Nephron progenitor cell (in vitro differentiated cells): Measurements from ENCODE around the gene PSME3IP1.

Source experiments
- DNase-seq: peaks from one replicate; pipeline ENCODE4 v3.0.0; 2021
- H3K27ac Mint-ChIP-seq: 2 replicates; pipeline ENCODE4 v1.8.0; 2021; ENCODE audit warnings: mild to moderate bottlenecking, moderate library complexity, mixed read lengths
- H3K27me3 Mint-ChIP-seq: 2 replicates; pipeline ENCODE4 v1.8.0; 2021; ENCODE audit warnings: mild to moderate bottlenecking, low read depth, mixed read lengths; ENCODE audit not compliant: poor library complexity
- H3K36me3 Mint-ChIP-seq: 2 replicates; pipeline ENCODE4 v1.8.0; 2021; ENCODE audit warnings: low read depth, mixed read lengths
- H3K4me1 Mint-ChIP-seq: 2 replicates; pipeline ENCODE4 v1.8.0; 2021; ENCODE audit warnings: mixed read lengths
- H3K4me3 Mint-ChIP-seq: 2 replicates; pipeline ENCODE4 v1.8.0; 2021; ENCODE audit warnings: mild to moderate bottlenecking, moderate library complexity, mixed read lengths
- H3K9me3 Mint-ChIP-seq: 2 replicates; pipeline ENCODE4 v1.8.0; 2021; ENCODE audit warnings: mild to moderate bottlenecking, moderate library complexity, mixed read lengths
- TF ChIP-seq, protein P1 (sequence below): fragments of 200-600 bp; sonication (generic); IDR thresholded peaks from 2 replicates; pipeline ENCODE4 v1.5.0; 2021; ENCODE audit warnings: antibody characterized with exemption

PSME3IP1 gene

DNA sequence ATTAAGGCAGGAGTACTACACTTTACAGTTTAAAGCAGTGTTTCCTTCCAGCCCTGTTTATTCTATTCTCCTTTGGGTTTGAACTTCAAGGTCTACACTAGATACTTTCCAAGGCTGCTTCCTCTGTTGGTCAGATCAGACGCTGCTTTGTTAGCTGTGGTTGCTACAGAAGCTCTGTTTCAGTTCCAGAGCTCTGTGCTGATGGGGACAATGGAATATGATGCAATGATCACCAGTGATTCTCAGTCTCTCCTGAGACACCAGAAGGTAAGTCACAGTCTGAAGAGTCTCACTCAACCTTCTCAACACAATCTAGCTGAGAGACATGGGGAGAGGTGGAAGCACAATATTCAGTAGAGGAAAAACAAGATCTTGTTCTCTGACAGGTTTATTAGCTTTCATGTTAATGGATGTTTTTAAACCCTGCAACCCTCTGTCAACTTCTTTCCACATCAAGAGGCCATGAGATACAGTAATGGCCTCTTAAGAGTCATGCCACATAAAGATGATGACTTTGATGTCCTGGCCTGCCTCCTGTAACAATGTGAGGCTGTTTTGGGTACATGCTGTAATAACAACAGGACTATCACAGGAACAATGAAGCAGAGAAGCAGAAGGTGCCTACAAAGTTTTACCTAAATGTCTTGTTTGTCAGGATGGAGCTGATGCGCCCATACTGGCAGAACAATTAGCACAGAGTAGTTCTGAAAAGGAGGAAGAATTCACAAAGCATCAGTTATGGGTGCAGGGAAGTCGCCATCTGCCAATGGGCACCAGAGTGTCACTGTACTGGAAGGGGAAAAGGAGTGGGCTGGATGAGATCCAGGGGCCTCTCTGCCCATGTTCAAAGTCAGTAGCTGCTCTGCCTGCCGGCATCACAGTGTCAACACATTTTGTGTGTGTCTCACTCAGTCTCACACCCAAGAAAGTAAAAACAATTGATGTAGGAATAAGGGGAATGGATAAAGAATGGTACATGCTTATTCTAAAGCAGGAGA lies 33.4 kb downstream of the PSME3IP1 start:
- peak overlapping the region; percentile 64 for H3K27ac Mint-ChIP-seq
- peaks cover 7% of the 10 kb centered on the region for H3K27me3 Mint-ChIP-seq
- H3K9me3 Mint-ChIP-seq, result no peaks in the 10 kb centered on the region
- peaks cover 43% of the 10 kb centered on the region for H3K4me1 Mint-ChIP-seq
- H3K36me3 Mint-ChIP-seq, result peaks cover 62% of the 10 kb centered on the region
- no peak for DNase-seq
- TF ChIP-seq, protein P1, sequence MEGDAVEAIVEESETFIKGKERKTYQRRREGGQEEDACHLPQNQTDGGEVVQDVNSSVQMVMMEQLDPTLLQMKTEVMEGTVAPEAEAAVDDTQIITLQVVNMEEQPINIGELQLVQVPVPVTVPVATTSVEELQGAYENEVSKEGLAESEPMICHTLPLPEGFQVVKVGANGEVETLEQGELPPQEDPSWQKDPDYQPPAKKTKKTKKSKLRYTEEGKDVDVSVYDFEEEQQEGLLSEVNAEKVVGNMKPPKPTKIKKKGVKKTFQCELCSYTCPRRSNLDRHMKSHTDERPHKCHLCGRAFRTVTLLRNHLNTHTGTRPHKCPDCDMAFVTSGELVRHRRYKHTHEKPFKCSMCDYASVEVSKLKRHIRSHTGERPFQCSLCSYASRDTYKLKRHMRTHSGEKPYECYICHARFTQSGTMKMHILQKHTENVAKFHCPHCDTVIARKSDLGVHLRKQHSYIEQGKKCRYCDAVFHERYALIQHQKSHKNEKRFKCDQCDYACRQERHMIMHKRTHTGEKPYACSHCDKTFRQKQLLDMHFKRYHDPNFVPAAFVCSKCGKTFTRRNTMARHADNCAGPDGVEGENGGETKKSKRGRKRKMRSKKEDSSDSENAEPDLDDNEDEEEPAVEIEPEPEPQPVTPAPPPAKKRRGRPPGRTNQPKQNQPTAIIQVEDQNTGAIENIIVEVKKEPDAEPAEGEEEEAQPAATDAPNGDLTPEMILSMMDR, result no peak
- H3K4me3 Mint-ChIP-seq, result no peak overlapping the region

DNA sequence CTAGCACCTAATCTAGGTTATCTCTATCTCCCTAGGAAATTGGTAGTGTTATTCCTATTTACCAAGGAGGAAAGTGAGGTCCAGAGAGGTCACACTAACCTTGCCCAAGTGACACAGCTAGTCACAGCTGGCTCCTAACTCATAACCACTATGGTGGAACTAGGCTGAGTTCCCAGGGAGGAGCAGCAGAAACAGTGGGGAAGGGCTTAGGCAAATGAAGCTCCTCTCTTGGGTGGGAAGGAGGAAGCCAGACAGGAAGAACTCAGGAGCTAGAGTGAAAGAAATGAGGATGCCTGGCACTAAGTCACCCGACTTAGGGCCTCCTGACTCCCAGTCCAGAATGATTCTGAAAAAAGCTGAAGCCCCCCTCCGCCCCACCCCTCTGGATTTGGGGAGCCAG lies 34.5 kb downstream of the PSME3IP1 start:
- DNase-seq, result no peak
- peaks cover 50% of the 10 kb centered on the region for H3K4me1 Mint-ChIP-seq
- peaks cover 7% of the 10 kb centered on the region for H3K27me3 Mint-ChIP-seq
- H3K4me3 Mint-ChIP-seq, result no peak overlapping the region
- peak overlapping the region; percentile 64 for H3K27ac Mint-ChIP-seq
- TF ChIP-seq, protein P1, result no peak
- no peaks in the 10 kb centered on the region for H3K9me3 Mint-ChIP-seq
- H3K36me3 Mint-ChIP-seq, result peaks cover 52% of the 10 kb centered on the region

DNA sequence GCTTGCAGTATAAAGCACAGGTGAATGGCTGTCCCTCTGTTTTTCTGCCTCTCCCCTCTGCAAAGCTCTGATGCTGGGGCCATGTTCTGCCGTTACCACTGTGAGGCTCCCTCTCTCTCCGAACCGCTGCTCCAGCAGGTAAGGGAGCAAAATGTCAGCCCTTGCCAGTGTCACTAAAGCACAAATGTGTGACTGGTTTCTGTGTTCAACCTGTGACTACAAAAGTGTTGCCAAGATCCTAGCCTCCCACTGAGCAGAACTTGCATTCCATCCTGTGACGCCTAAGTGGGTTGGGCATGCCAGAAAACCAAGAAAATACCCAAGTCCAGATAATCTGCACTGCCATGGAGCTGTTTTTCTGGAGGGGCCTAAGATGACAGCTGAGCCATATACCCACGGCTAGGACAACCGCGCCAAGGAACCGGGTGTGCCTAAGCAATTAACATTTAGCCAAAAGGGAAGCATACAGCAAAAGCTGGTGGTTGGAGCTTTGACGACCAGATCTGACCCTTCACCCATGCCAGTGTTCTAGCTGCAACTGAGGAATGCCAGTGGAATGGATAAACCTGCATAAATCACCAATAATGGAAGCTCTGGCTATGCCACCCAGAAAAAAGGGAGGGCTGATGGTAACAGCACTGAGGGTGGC lies 35.0 kb downstream of the PSME3IP1 start:
- DNase-seq, result no peak

DNA sequence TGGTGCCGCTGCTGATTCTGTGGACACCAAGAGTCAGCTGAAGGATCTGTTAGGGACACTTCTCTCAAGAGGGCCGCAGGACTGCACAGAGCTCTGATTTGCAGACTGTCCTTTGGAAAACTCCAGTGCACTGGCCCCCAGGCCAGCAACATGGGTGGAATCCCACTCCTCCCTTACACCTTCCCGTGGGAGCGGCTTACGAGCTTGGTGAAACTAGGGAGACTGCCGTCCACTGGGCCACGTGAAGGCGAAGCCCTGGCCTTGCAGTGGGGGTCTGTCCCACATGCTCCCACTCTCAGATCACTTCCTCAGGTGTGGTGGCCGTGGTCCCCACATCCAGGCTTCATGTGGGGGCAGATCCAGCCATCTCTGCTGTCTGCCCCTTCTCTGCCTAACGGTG lies 36.4 kb downstream of the PSME3IP1 start:
- peaks cover 7% of the 10 kb centered on the region for H3K27me3 Mint-ChIP-seq
- no peaks in the 10 kb centered on the region for H3K9me3 Mint-ChIP-seq
- H3K36me3 Mint-ChIP-seq, result peaks cover 32% of the 10 kb centered on the region
- H3K4me1 Mint-ChIP-seq, result peaks cover 61% of the 10 kb centered on the region
- no peak overlapping the region for H3K27ac Mint-ChIP-seq
- H3K4me3 Mint-ChIP-seq, result no peak overlapping the region
- no peak for DNase-seq
- TF ChIP-seq, protein P1, result no peak

More for the DNA sequence above, 35.0 kb downstream of the PSME3IP1 start:
- Mint-ChIP-seq H3K4me3 (no peak overlapping the region), H3K9me3 (no peaks in the 10 kb centered on the region), H3K4me1 (peaks cover 51% of the 10 kb centered on the region), H3K27me3 (peaks cover 7% of the 10 kb centered on the region), H3K36me3 (peaks cover 47% of the 10 kb centered on the region), H3K27ac (peak overlapping the region; percentile 64)
- TF ChIP-seq, protein P1, result no peak

DNA sequence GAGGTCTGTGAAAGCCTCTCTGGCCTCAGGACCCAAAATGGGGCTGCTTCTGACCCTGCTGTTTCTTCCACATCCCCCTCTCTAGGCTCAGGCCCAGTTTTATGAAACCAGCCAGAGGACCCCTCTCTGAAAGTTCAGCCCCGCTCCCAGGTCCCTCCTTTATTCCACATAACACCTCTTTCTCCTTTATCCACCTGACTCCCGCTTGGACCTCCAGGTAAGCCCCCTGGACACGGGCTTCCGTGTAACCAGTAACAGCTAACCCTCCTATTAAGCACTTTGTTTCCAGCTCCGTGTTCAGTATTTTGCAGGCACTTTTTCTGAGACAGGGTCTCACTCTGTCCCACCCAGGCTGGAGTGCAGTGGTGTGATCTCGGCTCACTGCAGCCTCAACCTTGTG lies 37.4 kb downstream of the PSME3IP1 start:
- H3K4me3 Mint-ChIP-seq, result no peak overlapping the region
- peak overlapping the region; percentile 88 for H3K27ac Mint-ChIP-seq
- H3K4me1 Mint-ChIP-seq, result peaks cover 55% of the 10 kb centered on the region
- no peak for DNase-seq
- TF ChIP-seq, protein P1, result no peak
- H3K27me3 Mint-ChIP-seq, result peaks cover 7% of the 10 kb centered on the region
- H3K36me3 Mint-ChIP-seq, result peaks cover 23% of the 10 kb centered on the region
- H3K9me3 Mint-ChIP-seq, result no peaks in the 10 kb centered on the region
